H1 (cell line): ENCODE results near the gene LDLRAD3. TPM values are rescaled to one million over a fixed set of nuclear protein-coding genes. Genes with fewer than 3 reads are reported as not detected.

Experiments used
- CTCF ChIA-PET: fragments of 300-600 bp; sonication (Branson Sonifier 250); formaldehyde crosslinking; loops from one replicate; lab custom pipeline; 2021; ENCODE audit not compliant: partially characterized antibody; lab: Charles Lee
- POLR2A ChIA-PET: fragments of 300-600 bp; sonication (Branson Sonifier 250); formaldehyde crosslinking; loops from one replicate; lab custom pipeline; 2021; ENCODE audit warnings: inconsistent platforms; ENCODE audit not compliant: partially characterized antibody; lab: Charles Lee
- DNase-seq, 2 experiments: peaks; one replicate each; pipeline versions ENCODE4 v3.0.0 to v3.0.0-alpha.2; 2010 to 2022; ENCODE audit warnings: low spot score in 2 of 2, low read depth in 1 of 2, mixed read lengths in 1 of 2
- FAIRE-seq: peaks from 2 replicates; lab custom pipeline; 2011; peaks lifted over from hg19 to GRCh38; lab: Jason Lieb, UNC
- H2AFZ ChIP-seq: 2 replicates; pipeline ENCODE4 v1.8.1; 2012; ENCODE audit warnings: low read length, inconsistent platforms
- H2AK5ac ChIP-seq: 2 replicates; pipeline ENCODE4 v1.6.1; 2013; ENCODE audit warnings: low read depth, low read length
- H2BK120ac ChIP-seq: replicated peaks from 2 replicates; pipeline ENCODE3; 2013; ENCODE audit warnings: low read depth, low read length, inconsistent platforms
- H2BK12ac ChIP-seq: 2 replicates; pipeline ENCODE4 v1.6.1; 2013; ENCODE audit warnings: low read depth, low read length
- H2BK15ac ChIP-seq: 2 replicates; pipeline ENCODE4 v1.6.1; 2013; ENCODE audit warnings: low read length
- H2BK20ac ChIP-seq: 2 replicates; pipeline ENCODE4 v1.6.1; 2013; ENCODE audit warnings: low read length
- H2BK5ac ChIP-seq: 2 replicates; pipeline ENCODE4 v1.6.1; 2013; ENCODE audit warnings: low read depth, low read length
- H3K14ac ChIP-seq: 2 replicates; pipeline ENCODE4 v1.6.1; 2013; ENCODE audit warnings: inconsistent platforms; ENCODE audit not compliant: insufficient read length
- H3K18ac ChIP-seq: 2 replicates; pipeline ENCODE4 v1.6.1; 2013; ENCODE audit warnings: low read length; ENCODE audit errors: extremely low read depth
- H3K23ac ChIP-seq: 2 replicates; pipeline ENCODE4 v1.6.1; 2013; ENCODE audit warnings: inconsistent platforms; ENCODE audit not compliant: insufficient read length
- H3K23me2 ChIP-seq: 2 replicates; pipeline ENCODE4 v1.6.1; 2013; ENCODE audit warnings: low read depth, low read length
- H3K27ac ChIP-seq: 2 replicates; pipeline ENCODE4 v1.6.1; 2011; ENCODE audit warnings: low read depth, low read length, inconsistent platforms
- H3K27me3 ChIP-seq, 4 experiments: replicated peaks in 1 of 4; 1 replicate in 1 of 4; 2 replicates in 3 of 4; pipeline versions ENCODE4 v1.6.1 to v1.8.1; 2011 to 2013; ENCODE audit warnings: low read length in 3 of 4, mild to moderate bottlenecking in 3 of 4, inconsistent platforms in 2 of 4, mixed read lengths in 2 of 4, moderate library complexity in 1 of 4; ENCODE audit not compliant: control insufficient read depth in 3 of 4, insufficient read depth in 3 of 4; ENCODE audit errors: extremely low read depth in 1 of 4
- H3K36me3 ChIP-seq, 4 experiments: 2 replicates each; pipeline versions ENCODE4 v1.6.1 to v1.8.1; 2011 to 2013; ENCODE audit warnings: mild to moderate bottlenecking in 4 of 4, low read length in 3 of 4, moderate library complexity in 2 of 4, control low read depth in 1 of 4, inconsistent platforms in 1 of 4; ENCODE audit not compliant: insufficient read depth in 4 of 4, control insufficient read depth in 2 of 4
- H3K4ac ChIP-seq: replicated peaks from 2 replicates; pipeline ENCODE3; 2013; ENCODE audit warnings: low read length, low read depth, mixed read lengths, inconsistent platforms; ENCODE audit not compliant: insufficient read length
- H3K4me1 ChIP-seq, 4 experiments: replicated peaks in 1 of 4; 1 replicate in 1 of 4; 2 replicates in 3 of 4; pipeline versions ENCODE4 v1.6.1 to v1.8.1; 2011 to 2013; ENCODE audit warnings: low read length in 3 of 4, inconsistent platforms in 2 of 4, mixed read lengths in 1 of 4; ENCODE audit not compliant: insufficient read depth in 4 of 4, control insufficient read depth in 3 of 4
- H3K4me2 ChIP-seq, 2 experiments: 2 replicates each; pipeline versions ENCODE4 v1.6.1 to v1.8.1; 2011 to 2013; ENCODE audit warnings: low read depth in 2 of 2, low read length in 2 of 2, control low read depth in 1 of 2, inconsistent platforms in 1 of 2, mild to moderate bottlenecking in 1 of 2; ENCODE audit not compliant: insufficient read depth in 1 of 2
- H3K4me3 ChIP-seq, 4 experiments: fragments of 200-600, 300-600 bp in 1 of 4; sonication (generic), shearing (Covaris generic), sonication (Bioruptor Twin) in 1 of 4; 2 replicates each; pipeline versions ENCODE4 v1.5.1 to v1.8.1; 2011 to 2016; ENCODE audit warnings: low read length in 4 of 4, low read depth in 3 of 4, control low read depth in 2 of 4, inconsistent platforms in 2 of 4, mild to moderate bottlenecking in 2 of 4, mixed read lengths in 1 of 4, moderate library complexity in 1 of 4; ENCODE audit not compliant: insufficient read depth in 2 of 4; ENCODE audit errors: extremely low read depth in 1 of 4
- H3K56ac ChIP-seq: replicated peaks from 2 replicates; pipeline ENCODE3; 2013; ENCODE audit warnings: low read depth, mild to moderate bottlenecking, mixed read lengths, low read length, inconsistent platforms; ENCODE audit not compliant: insufficient read length
- H3K79me1 ChIP-seq: 2 replicates; pipeline ENCODE4 v1.6.1; 2013; ENCODE audit warnings: low read depth, low read length, control low read depth
- H3K79me2 ChIP-seq, 2 experiments: 2 replicates each; pipeline versions ENCODE4 v1.6.1 to v1.8.1; 2012 to 2013; ENCODE audit warnings: low read length in 2 of 2, mild to moderate bottlenecking in 2 of 2, inconsistent platforms in 1 of 2; ENCODE audit not compliant: insufficient read depth in 2 of 2, control insufficient read depth in 1 of 2
- H3K9ac ChIP-seq, 4 experiments: replicated peaks in 1 of 4; 1 replicate in 1 of 4; 2 replicates in 3 of 4; pipeline versions ENCODE4 v1.6.1 to v1.8.1; 2011 to 2013; ENCODE audit warnings: low read depth in 3 of 4, low read length in 3 of 4, control low read depth in 2 of 4, mild to moderate bottlenecking in 2 of 4, moderate library complexity in 2 of 4, inconsistent platforms in 1 of 4; ENCODE audit errors: extremely low read depth in 1 of 4
- H3K9me3 ChIP-seq, 2 experiments: 2 replicates each; pipeline versions ENCODE4 v1.6.1 to v1.8.1; 2012 to 2013; ENCODE audit warnings: mild to moderate bottlenecking in 2 of 2, moderate library complexity in 2 of 2, control low read depth in 1 of 2, inconsistent platforms in 1 of 2, low read depth in 1 of 2, low read length in 1 of 2, mixed read lengths in 1 of 2; ENCODE audit not compliant: insufficient read depth in 2 of 2
- H4K20me1 ChIP-seq, 2 experiments: replicated peaks in 1 of 2; 2 replicates each; pipeline versions ENCODE3 to v1.8.1; 2011 to 2013; ENCODE audit warnings: inconsistent platforms in 2 of 2, low read length in 2 of 2, mild to moderate bottlenecking in 1 of 2; ENCODE audit not compliant: insufficient read depth in 2 of 2, control insufficient read depth in 1 of 2
- H4K5ac ChIP-seq: 2 replicates; pipeline ENCODE4 v1.6.1; 2013; ENCODE audit warnings: low read length, low read depth, mixed read lengths, inconsistent platforms; ENCODE audit not compliant: insufficient read length
- H4K8ac ChIP-seq: 2 replicates; pipeline ENCODE4 v1.8.0; 2013; ENCODE audit warnings: mild to moderate bottlenecking, moderate library complexity, low read length, inconsistent platforms; ENCODE audit not compliant: insufficient read depth; ENCODE audit errors: extremely low read depth
- H4K91ac ChIP-seq: replicated peaks from 2 replicates; pipeline ENCODE3; 2013; ENCODE audit warnings: low read length, mixed read lengths, inconsistent platforms; ENCODE audit not compliant: insufficient read length
- MAFK ChIP-seq: IDR thresholded peaks from 2 replicates; pipeline ENCODE4 v1.6.1; 2012; ENCODE audit warnings: low read depth, mild to moderate bottlenecking, improper control_type of control experiment, low read length
- WGBS, 2 experiments: shearing (Covaris generic) in 1 of 2; methylation state at CpG; one replicate each; pipeline versions ENCODE4 v1.1.6 to v1.1.7; 2013 to 2015; ENCODE audit warnings: low lambda C conversion rate in 2 of 2, mixed read lengths in 2 of 2, inconsistent platforms in 1 of 2, low coverage in 1 of 2, missing lambda C conversion rate in 1 of 2; ENCODE audit not compliant: insufficient replicate concordance in 2 of 2, insufficient coverage in 1 of 2, insufficient read length in 1 of 2; ENCODE audit errors: extremely low coverage in 1 of 2, missing lambda C conversion rate in 1 of 2; 5-methylcytosine and 5-hydroxymethylcytosine counted together
- polyA plus RNA-seq, 7 experiments: library from polyadenylated mRNA; depleted of rRNA in 3 of 7; stranded (reverse) in 5 of 7; unstranded in 2 of 7; fragments of >200 nt in 5 of 7; fragments of 200-250 nt in 2 of 7; gene quantifications; 1 replicate in 5 of 7; 2 replicates in 1 of 7; 4 replicates in 1 of 7; pipeline versions ENCODE4 v1.2.1 to v1.2.3, GENCODE V29; 2011 to 2013; ENCODE audit warnings: missing spikeins in 2 of 7, mixed read lengths in 2 of 7
- total RNA-seq: library from RNA; stranded (reverse); fragmentation: NEBNext Ultra II Directional; extraction: Animal tissue kit (Norgen Biotek cat#: 25700); gene quantifications from 2 replicates; pipeline ENCODE4 v1.2.1, GENCODE V29; 2021

The LDLRAD3 gene
- total and polyA plus RNA-seq, 2 of the 8 experiments (the other 6 are each of a cell fraction or from before 2014, with no cell fraction given) = 18.6 to 22.8 TPM

GRCh38 chr11:35937700-35938099 is 6.2 kb upstream of the LDLRAD3 start:
- Histone ChIP-seq H2BK120ac (no peak overlapping the region), H3K4ac (no peak overlapping the region), H2AK5ac (no peak overlapping the region), H4K5ac (no peak overlapping the region), H2BK5ac (no peak overlapping the region), H3K36me3 (no peaks in the 10 kb centered on the region), H4K8ac (no peak overlapping the region), H2BK20ac (no peak overlapping the region), H3K14ac (no peak overlapping the region), H3K79me1 (no peaks in the 10 kb centered on the region)
- ChIA-PET POLR2A (no interaction called here), CTCF (interaction anchor here (0.7 to 2.1 kb wide), 14 partner anchors 10 to 344 kb away, joined by 3 to 11 read pairs (median 4); no protein-coding TSS in a partner anchor)
- no peak for FAIRE-seq
- no peak for TF ChIP-seq MAFK
- TF ChIP-seq, all 59 proteins: peak for 0
- no peaks in the 10 kb centered on the region for H3K79me2 ChIP-seq
- DNase-seq = no peak
- WGBS, 2 experiments = 79% methylated on average over 6 of the region's 6 CpGs; no CpG with 5 or more reads in 1 of the 2 experiments
- H3K4me2 ChIP-seq = no peak overlapping the region
- no peaks in the 10 kb centered on the region for H3K23me2 ChIP-seq
- H3K23ac ChIP-seq = no peak overlapping the region
- no peaks in the 10 kb centered on the region for H3K9me3 ChIP-seq
- no peak overlapping the region for H3K4me3 ChIP-seq
- no peaks in the 10 kb centered on the region; a peak in 1 of 7 replicates for H3K27me3 ChIP-seq
- H2BK12ac ChIP-seq = no peak overlapping the region
- H3K9ac ChIP-seq = peak overlapping the region in 1 of 4 experiments; percentile 34; a peak in 1 of 7 replicates
- H3K56ac ChIP-seq = no peak overlapping the region
- no peak overlapping the region for H4K91ac ChIP-seq
- no peak overlapping the region for H3K27ac ChIP-seq
- H3K18ac ChIP-seq = no peak overlapping the region
- H2AFZ ChIP-seq = 0 out of 2 replicates have a peak overlapping the region, but pooled peaks have one; percentile 6
- peaks cover 0 to 3% (median under 1%) of the 10 kb centered on the region in 4 experiments; a peak in 2 of 7 replicates for H3K4me1 ChIP-seq
- H4K20me1 ChIP-seq = no peaks in the 10 kb centered on the region
- no peak overlapping the region for H2BK15ac ChIP-seq
